Neural crest cell (in vitro differentiated cells): Measurements from ENCODE around the gene FOSL2. TPM values are rescaled to one million over a fixed set of nuclear protein-coding genes. Genes with fewer than 3 reads are reported as not detected.

Source experiments
- DNase-seq: peaks from one replicate; pipeline ENCODE4 v3.0.0; 2021; ENCODE audit warnings: low read depth, mixed read lengths, low spot score
- H3K27ac Mint-ChIP-seq: one replicate; pipeline ENCODE4 v1.8.0; 2021; ENCODE audit warnings: mild to moderate bottlenecking, mixed read lengths; ENCODE audit not compliant: unreplicated experiment
- H3K27me3 Mint-ChIP-seq: 2 replicates; pipeline ENCODE4 v1.8.0; 2021; ENCODE audit warnings: low read depth, mild to moderate bottlenecking, mixed read lengths
- H3K36me3 Mint-ChIP-seq: 2 replicates; pipeline ENCODE4 v1.8.0; 2021; ENCODE audit warnings: low read depth, mild to moderate bottlenecking, mixed read lengths
- H3K4me1 Mint-ChIP-seq: 2 replicates; pipeline ENCODE4 v1.8.0; 2021; ENCODE audit warnings: mixed read lengths
- H3K4me3 Mint-ChIP-seq: one replicate; pipeline ENCODE4 v1.8.0; 2021; ENCODE audit warnings: mild to moderate bottlenecking, mixed read lengths
- H3K9me3 Mint-ChIP-seq: 2 replicates; pipeline ENCODE4 v1.8.0; 2021; ENCODE audit warnings: mixed read lengths
- total RNA-seq: library from RNA; stranded (reverse); gene quantifications from 2 replicates; pipeline ENCODE4 v1.2.1, GENCODE V29; 2021
- TF ChIP-seq, protein P1 (sequence below): fragments of 200-600 bp; sonication (generic); conservative IDR thresholded peaks from 2 replicates; pipeline ENCODE4 v1.5.0; 2021; ENCODE audit warnings: antibody characterized with exemption, mild to moderate bottlenecking

Gene FOSL2
- total RNA-seq, 1 donor from 2014 or later = 2.9 TPM

DNA sequence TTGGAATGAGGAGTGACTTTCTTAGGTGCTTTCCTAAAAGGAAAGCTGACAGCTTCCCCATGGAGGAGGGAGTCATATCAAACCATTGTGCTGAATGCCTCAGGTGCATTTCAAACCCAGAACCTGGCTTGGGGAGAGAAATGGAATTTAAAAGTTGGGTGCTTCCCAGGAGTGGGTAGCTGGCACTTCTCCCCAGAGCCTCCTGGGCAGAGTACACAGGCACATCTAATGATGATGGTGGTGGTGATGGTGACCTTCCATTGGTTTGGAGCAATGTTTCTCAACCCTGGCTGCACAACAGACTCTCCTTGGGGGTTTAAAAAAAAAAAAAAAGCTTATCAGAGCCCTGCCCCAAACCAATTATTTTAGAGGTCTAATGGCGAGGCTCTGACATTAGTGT is 8.3 kb downstream of the FOSL2 start:
- H3K4me3 Mint-ChIP-seq = no peak overlapping the region
- no peak overlapping the region for H3K27ac Mint-ChIP-seq
- no peak for DNase-seq
- TF ChIP-seq, protein P1, sequence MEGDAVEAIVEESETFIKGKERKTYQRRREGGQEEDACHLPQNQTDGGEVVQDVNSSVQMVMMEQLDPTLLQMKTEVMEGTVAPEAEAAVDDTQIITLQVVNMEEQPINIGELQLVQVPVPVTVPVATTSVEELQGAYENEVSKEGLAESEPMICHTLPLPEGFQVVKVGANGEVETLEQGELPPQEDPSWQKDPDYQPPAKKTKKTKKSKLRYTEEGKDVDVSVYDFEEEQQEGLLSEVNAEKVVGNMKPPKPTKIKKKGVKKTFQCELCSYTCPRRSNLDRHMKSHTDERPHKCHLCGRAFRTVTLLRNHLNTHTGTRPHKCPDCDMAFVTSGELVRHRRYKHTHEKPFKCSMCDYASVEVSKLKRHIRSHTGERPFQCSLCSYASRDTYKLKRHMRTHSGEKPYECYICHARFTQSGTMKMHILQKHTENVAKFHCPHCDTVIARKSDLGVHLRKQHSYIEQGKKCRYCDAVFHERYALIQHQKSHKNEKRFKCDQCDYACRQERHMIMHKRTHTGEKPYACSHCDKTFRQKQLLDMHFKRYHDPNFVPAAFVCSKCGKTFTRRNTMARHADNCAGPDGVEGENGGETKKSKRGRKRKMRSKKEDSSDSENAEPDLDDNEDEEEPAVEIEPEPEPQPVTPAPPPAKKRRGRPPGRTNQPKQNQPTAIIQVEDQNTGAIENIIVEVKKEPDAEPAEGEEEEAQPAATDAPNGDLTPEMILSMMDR = no peak
- H3K36me3 Mint-ChIP-seq = no peaks in the 10 kb centered on the region
- no peaks in the 10 kb centered on the region for H3K9me3 Mint-ChIP-seq
- H3K27me3 Mint-ChIP-seq = no peaks in the 10 kb centered on the region
- peaks cover 16% of the 10 kb centered on the region for H3K4me1 Mint-ChIP-seq

DNA sequence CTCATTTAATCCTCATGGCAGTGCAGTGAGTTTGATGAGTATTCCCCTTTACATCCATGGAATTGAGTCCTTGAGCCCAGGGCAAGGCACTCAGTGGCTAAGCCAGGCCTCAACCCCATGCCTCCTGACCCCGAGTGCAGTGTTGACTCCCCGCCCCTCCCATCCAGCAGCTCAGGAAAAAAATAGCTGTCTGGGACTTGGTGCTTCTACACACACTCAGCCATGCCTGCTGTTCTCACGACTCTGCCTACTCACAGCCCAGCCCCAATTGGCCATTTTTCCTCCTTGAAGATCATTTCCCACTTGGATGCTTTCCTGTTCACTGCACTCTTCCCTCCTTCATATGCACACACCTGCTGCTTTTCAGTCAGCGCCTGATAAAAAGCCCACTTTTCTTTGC is 8.8 kb downstream of the FOSL2 start:
- H3K4me3 Mint-ChIP-seq = no peak overlapping the region
- no peaks in the 10 kb centered on the region for H3K27me3 Mint-ChIP-seq
- peaks cover 16% of the 10 kb centered on the region for H3K4me1 Mint-ChIP-seq
- no peak for DNase-seq
- TF ChIP-seq, protein P1 = no peak
- H3K9me3 Mint-ChIP-seq = no peaks in the 10 kb centered on the region
- H3K27ac Mint-ChIP-seq = no peak overlapping the region
- H3K36me3 Mint-ChIP-seq = no peaks in the 10 kb centered on the region

DNA sequence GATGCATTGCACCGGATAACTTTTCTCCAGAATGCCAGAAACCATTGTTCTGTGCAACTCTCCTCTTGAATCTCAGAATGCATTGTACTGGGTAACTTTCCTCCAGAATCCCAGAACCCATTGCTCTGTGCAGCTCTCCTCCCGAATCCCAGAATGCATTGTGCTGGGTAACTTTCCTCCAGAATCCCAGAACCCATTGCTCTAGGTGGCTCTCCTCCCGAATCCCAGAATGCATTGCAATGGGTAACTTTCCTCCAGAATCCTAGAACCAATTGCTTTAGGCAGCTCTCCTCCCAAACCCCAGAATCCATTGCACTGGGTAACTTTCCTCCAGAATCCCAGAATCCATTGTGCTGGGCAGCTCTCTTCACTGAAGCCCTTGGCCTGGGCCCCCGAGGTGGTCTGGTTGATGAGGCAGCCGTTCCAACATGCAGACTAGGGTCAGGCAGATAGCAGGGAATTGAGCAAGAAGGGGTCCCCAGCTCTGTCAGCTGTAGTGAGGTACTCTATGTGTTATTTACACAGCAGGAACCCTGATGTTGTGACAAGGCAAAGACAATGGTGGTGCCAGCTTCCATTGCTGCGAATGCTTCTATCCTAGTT is 9.4 kb downstream of the FOSL2 start:
- H3K4me1 Mint-ChIP-seq = peaks cover 16% of the 10 kb centered on the region
- no peaks in the 10 kb centered on the region for H3K27me3 Mint-ChIP-seq
- no peak for DNase-seq
- no peaks in the 10 kb centered on the region for H3K9me3 Mint-ChIP-seq
- no peak overlapping the region for H3K4me3 Mint-ChIP-seq
- no peak overlapping the region for H3K27ac Mint-ChIP-seq
- no peaks in the 10 kb centered on the region for H3K36me3 Mint-ChIP-seq
- TF ChIP-seq, protein P1 = no peak

- Mint-ChIP-seq H3K36me3 (no peaks in the 10 kb centered on the region), H3K27ac (no peak overlapping the region), H3K4me1 (peaks cover 16% of the 10 kb centered on the region), H3K4me3 (no peak overlapping the region), H3K9me3 (no peaks in the 10 kb centered on the region), H3K27me3 (no peaks in the 10 kb centered on the region)
- no peak for DNase-seq
- TF ChIP-seq, protein P1 = no peak
Observed at GRCh38 chr2:28403370-28403956, 10.8 kb downstream of the FOSL2 start.

DNA sequence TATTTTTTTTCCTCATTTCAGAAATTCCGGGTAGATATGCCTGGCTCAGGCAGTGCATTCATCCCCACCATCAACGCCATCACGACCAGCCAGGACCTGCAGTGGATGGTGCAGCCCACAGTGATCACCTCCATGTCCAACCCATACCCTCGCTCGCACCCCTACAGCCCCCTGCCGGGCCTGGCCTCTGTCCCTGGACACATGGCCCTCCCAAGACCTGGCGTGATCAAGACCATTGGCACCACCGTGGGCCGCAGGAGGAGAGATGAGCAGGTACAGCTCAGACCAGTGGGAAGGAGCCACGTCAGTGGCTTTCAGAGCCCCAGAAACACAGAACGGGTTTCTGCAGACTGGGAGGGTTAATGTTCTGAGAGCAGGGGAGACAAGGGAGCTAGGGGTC is 11.4 kb downstream of the FOSL2 start:
- H3K27me3 Mint-ChIP-seq = no peaks in the 10 kb centered on the region
- no peak overlapping the region for H3K4me3 Mint-ChIP-seq
- TF ChIP-seq, protein P1 = no peak

More for the DNA sequence above, 11.4 kb downstream of the FOSL2 start:
- no peak for DNase-seq
- Mint-ChIP-seq H3K27ac (no peak overlapping the region), H3K4me1 (peaks cover 16% of the 10 kb centered on the region), H3K9me3 (no peaks in the 10 kb centered on the region), H3K36me3 (no peaks in the 10 kb centered on the region)
